ENCODE results near the gene HMGA1. TPM values are rescaled to one million over a fixed set of nuclear protein-coding genes. Genes with fewer than 3 reads are reported as not detected.
A peak's percentile ranks its signal among the peaks of the same experiment; 100 is the strongest.

The HMGA1 gene, protein sequence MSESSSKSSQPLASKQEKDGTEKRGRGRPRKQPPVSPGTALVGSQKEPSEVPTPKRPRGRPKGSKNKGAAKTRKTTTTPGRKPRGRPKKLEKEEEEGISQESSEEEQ
- total RNA-seq (ENCODE audit: low replicate concordance), result 244 and 355 TPM in 2 replicates
- long read RNA-seq, partial matches to known transcripts, result 0 of 5 reads
- long read RNA-seq, other reads (novel, unspliced or antisense), result 5 of 5 reads

DNA sequence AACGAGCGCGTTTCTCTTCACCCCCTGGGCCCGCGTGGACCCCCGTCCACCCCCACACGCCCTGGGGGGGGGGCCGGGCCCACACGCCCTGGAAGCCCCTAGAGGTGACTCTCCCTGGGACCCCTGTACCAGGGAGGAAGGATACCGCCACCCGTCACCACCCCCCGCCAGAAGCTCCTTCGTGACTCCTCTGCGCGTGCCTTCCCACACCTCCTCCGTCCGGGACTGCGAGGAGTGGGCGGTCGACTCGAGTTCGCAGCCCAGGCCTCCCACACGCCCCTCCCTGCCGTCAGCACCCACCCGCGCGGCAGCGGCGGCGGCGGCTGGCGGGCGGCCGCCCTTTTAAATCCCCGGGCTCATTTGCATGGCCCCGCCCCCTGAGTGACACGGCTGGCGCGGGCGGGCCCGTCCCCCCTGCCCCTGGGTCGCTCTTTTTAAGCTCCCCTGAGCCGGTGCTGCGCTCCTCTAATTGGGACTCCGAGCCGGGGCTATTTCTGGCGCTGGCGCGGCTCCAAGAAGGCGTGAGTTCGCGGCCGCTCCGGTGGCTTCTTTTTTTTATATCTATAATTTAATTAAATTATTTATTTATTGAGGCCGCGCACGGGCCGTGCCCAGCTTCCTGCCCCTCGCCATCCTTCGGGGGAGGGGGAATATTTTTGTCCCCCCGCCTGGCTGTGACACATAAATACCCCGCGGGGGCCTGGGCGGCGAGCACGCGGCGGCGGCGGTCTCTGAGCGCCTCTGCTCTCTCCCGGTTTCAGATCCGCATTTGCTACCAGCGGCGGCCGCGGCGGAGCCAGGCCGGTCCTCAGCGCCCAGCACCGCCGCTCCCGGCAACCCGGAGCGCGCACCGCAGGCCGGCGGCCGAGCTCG, at the start of gene HMGA1:
HMGA1 (plus strand) TSS at position 431 of the 873 bp plus-strand sequence. CDS start 3,908 bp downstream, outside the sequence.
- TF ChIP-seq, protein P1, sequence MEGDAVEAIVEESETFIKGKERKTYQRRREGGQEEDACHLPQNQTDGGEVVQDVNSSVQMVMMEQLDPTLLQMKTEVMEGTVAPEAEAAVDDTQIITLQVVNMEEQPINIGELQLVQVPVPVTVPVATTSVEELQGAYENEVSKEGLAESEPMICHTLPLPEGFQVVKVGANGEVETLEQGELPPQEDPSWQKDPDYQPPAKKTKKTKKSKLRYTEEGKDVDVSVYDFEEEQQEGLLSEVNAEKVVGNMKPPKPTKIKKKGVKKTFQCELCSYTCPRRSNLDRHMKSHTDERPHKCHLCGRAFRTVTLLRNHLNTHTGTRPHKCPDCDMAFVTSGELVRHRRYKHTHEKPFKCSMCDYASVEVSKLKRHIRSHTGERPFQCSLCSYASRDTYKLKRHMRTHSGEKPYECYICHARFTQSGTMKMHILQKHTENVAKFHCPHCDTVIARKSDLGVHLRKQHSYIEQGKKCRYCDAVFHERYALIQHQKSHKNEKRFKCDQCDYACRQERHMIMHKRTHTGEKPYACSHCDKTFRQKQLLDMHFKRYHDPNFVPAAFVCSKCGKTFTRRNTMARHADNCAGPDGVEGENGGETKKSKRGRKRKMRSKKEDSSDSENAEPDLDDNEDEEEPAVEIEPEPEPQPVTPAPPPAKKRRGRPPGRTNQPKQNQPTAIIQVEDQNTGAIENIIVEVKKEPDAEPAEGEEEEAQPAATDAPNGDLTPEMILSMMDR (conservative IDR thresholded peaks at IDR 0.05), result no peak
- Mint-ChIP-seq H3K4me1 (ENCODE audit: unreplicated experiment) (peaks cover 21% of the 10 kb centered on the region), H3K27ac (peak within 1 kb of the TSS; percentile 99), H3K4me3 (peak within 1 kb of the TSS; percentile 88), H3K9me3 (no peaks in the 10 kb centered on the region), H3K36me3 (peaks cover 5% of the 10 kb centered on the region), H3K27me3 (no peaks in the 10 kb centered on the region)
- DNase-seq (ENCODE audit: extremely low spot score, unreplicated experiment), result peak; percentile 89

DNA sequence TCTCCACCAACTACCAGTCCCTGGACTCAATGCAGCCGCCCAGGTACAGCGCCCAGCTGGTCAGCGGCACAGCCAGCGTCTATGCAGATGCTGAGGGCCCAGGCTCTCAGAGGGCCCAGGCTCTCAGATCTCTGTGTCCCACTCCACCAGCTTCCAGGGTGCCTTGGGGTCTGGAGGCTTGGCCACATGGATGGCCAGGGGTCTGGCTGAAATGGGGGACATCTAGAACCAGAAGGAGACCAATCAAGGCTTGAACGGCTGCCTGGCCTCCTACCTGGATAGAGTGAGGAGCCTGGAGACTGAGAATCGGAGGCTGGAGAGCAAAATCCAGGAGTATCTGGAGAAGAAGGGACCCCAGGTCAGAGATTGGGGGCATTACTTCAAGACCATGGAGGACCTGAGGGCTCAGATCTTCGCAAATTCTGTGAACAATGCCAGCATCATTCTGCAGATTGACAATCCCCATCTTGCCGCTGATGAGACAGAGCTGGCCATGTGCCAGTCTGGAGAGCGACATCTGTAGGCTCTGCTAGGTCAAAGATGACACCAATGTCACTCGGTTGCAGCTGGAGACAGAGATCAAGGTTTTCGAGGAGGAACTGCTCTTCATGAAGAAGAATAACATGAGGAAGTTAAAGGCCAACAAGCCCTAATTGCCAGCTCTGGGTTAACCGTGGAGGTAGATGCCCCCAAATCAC, 46.7 kb upstream of the HMGA1 start:
- no peak overlapping the region for H3K27ac Mint-ChIP-seq
- no peaks in the 10 kb centered on the region for H3K9me3 Mint-ChIP-seq
- TF ChIP-seq, protein P1 (conservative IDR thresholded peaks at IDR 0.05), result no peak
- peaks cover under 1% of the 10 kb centered on the region for H3K27me3 Mint-ChIP-seq
- no peaks in the 10 kb centered on the region for H3K36me3 Mint-ChIP-seq
- no peaks in the 10 kb centered on the region for H3K4me1 Mint-ChIP-seq (ENCODE audit: unreplicated experiment)
- no peak overlapping the region for H3K4me3 Mint-ChIP-seq
- DNase-seq (ENCODE audit: extremely low spot score, unreplicated experiment), result no peak

DNA sequence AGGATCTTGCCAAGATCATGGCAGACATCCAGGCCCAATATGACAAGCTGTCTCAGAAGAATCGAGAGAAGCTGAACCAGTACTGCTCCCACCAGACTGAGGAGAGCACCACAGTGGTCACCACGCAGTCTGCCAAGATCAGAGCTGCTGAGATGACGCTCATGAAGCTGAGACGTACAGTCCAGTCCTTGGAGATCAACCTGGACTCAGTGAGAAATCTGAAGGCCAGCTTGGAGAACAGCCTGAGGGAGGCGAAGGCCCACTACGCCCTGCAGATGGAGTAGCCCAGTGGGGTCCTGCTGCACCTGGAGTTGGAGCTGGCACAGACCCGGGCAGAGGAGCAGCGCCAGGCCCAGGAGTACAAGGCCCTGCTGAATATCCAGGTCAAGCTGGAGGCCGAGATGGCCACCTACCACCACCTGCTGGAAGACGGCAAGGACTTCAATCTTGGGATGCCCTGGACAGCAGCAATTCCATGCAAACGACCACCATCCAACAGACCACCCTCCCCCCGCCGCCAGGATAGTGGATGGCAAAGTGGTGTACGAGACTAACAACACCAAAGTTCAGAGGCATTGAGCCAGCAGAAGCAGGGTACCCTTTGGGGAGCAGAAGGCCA, 46.1 kb upstream of the HMGA1 start:
- no peaks in the 10 kb centered on the region for H3K9me3 Mint-ChIP-seq
- H3K27me3 Mint-ChIP-seq, result peaks cover 5% of the 10 kb centered on the region
- H3K4me3 Mint-ChIP-seq, result no peak overlapping the region
- no peaks in the 10 kb centered on the region for H3K36me3 Mint-ChIP-seq
- no peak for DNase-seq (ENCODE audit: extremely low spot score, unreplicated experiment)
- no peaks in the 10 kb centered on the region for H3K4me1 Mint-ChIP-seq (ENCODE audit: unreplicated experiment)
- no peak overlapping the region for H3K27ac Mint-ChIP-seq
- TF ChIP-seq, protein P1 (conservative IDR thresholded peaks at IDR 0.05), result no peak

DNA sequence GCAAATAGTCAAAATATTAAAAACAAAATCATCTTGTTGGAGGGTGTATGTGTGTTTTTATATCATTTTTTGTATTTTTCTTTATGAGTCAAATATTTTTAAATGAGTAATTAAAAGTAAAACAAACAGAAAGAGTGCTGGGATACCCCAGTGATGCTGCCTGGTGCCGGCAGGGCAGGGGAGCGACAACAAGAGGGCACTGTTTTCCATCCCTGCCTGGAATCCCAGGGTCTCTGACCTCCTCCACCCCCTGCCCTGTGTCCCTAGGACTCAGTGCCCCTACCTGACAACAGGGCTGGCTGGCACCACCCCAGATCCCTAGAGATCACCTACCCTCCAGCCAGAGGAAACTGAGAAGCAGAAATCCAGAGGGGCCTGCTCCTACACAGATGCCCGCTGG, 41.9 kb upstream of the HMGA1 start:
- Mint-ChIP-seq H3K4me1 (ENCODE audit: unreplicated experiment) (no peaks in the 10 kb centered on the region), H3K27ac (no peak overlapping the region), H3K9me3 (no peaks in the 10 kb centered on the region), H3K4me3 (no peak overlapping the region), H3K36me3 (no peaks in the 10 kb centered on the region), H3K27me3 (peaks cover 8% of the 10 kb centered on the region)
- TF ChIP-seq, protein P1 (conservative IDR thresholded peaks at IDR 0.05), result no peak
- no peak for DNase-seq (ENCODE audit: extremely low spot score, unreplicated experiment)

DNA sequence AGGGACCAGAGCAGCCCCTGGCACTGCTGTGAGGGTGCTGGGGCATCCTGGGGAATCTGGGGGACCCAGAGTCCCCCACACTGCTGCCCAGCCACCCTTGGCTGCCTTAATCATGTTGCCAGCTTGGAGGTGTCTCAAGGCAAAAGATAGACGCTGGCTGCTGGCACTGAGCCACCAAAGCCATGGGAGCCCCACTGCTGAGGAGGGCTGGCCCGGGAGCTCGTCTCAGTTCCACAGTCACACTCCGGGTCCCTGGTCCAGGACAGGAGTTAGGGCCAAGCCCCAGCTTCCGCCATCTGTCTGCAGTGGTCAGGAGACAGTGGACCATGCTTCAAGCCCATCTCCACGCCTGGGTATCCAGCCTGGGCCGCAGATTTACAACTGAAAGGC, 41.0 kb upstream of the HMGA1 start:
- peaks cover 8% of the 10 kb centered on the region for H3K27me3 Mint-ChIP-seq
- no peaks in the 10 kb centered on the region for H3K36me3 Mint-ChIP-seq
- H3K4me1 Mint-ChIP-seq (ENCODE audit: unreplicated experiment), result no peaks in the 10 kb centered on the region
- no peak overlapping the region for H3K4me3 Mint-ChIP-seq
- H3K27ac Mint-ChIP-seq, result no peak overlapping the region
- DNase-seq (ENCODE audit: extremely low spot score, unreplicated experiment), result no peak
- TF ChIP-seq, protein P1 (conservative IDR thresholded peaks at IDR 0.05), result no peak
- H3K9me3 Mint-ChIP-seq, result no peaks in the 10 kb centered on the region
